ENCODE results near the gene CLASP2.

GRCh38 chr3:33717616-33717865 lies 513 bp downstream of the CLASP2 start:
- TF ChIP-seq CTCF (IDR thresholded peaks at IDR 0.05) (no peak), TCF7L2 (IDR thresholded peaks at IDR 0.05; ENCODE audit: low read depth, low read length) (peak; percentile 88)

All from Panc1 (cell line).